ENCODE measurements around the gene RNF20. TPM values are rescaled to one million over a fixed set of nuclear protein-coding genes. Genes with fewer than 3 reads are reported as not detected.

The RNF20 gene
- total and polyA plus RNA-seq, 3 donors from 2014 or later = 36.7 to 78.0 (median 53.1) TPM

DNA sequence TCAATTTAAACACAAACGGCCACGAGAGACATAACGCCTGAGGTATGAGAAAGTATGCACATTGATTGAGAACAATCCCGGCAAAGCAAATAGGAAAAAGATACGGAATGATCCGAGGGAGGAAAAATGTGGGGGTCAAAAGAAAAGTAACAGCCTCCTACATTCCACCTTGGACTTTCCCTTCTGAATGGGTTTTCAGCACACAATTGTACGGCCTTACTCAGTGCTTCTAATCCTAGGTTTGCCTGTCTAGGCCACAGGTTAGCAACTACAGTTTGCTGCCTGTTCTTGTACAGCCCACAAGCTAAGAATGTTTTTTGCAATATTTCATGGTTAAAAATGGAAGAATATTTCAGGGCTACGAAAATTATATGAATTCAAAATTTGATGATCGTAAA, 46.2 kb upstream of the RNF20 start:
- Histone ChIP-seq H3K27me3 (no peaks in the 10 kb centered on the region), H3K4me3 (peak overlapping the region; percentile 68 to 81), H3K4me1 (no peaks in the 10 kb centered on the region), H3K9me3 (no peaks in the 10 kb centered on the region), H3K27ac (peak overlapping the region; percentile 74 to 84), H3K36me3 (ENCODE audit: low read depth, missing control alignments) (no peaks in the 10 kb centered on the region)
- no peak for DNase-seq
- intact Hi-C loops (cut with DNase I; ENCODE audit: low total_unique reads) = no loop called here
- TF ChIP-seq, protein P1, sequence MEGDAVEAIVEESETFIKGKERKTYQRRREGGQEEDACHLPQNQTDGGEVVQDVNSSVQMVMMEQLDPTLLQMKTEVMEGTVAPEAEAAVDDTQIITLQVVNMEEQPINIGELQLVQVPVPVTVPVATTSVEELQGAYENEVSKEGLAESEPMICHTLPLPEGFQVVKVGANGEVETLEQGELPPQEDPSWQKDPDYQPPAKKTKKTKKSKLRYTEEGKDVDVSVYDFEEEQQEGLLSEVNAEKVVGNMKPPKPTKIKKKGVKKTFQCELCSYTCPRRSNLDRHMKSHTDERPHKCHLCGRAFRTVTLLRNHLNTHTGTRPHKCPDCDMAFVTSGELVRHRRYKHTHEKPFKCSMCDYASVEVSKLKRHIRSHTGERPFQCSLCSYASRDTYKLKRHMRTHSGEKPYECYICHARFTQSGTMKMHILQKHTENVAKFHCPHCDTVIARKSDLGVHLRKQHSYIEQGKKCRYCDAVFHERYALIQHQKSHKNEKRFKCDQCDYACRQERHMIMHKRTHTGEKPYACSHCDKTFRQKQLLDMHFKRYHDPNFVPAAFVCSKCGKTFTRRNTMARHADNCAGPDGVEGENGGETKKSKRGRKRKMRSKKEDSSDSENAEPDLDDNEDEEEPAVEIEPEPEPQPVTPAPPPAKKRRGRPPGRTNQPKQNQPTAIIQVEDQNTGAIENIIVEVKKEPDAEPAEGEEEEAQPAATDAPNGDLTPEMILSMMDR (IDR thresholded peaks at IDR 0.05) = no peak
- no peak for TF ChIP-seq POLR2A (IDR thresholded peaks at IDR 0.05)
- WGBS, 2 donors = 24 to 30% methylated on average over 9 of the region's 9 CpGs

DNA sequence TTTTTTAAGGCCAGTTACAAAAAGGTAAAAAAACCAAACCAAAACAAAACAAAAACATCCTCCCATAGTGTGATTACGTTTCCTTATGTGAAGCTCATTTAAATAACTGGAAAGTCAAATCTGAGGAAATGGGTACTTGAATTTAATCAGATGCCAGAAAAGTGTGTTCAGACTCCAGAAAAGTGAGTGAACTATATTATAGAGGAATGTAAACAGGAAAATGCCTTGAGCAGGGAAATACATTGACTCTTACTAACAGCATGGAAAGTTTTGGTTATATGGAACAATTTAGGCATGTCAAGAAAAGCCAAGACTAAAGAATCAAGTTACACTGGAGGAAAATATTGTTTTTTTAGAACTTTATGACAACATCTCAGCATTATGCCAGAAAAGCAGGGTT, 37.8 kb upstream of the RNF20 start:
- no peak for TF ChIP-seq POLR2A (IDR thresholded peaks at IDR 0.05)
- TF ChIP-seq, protein P1 (IDR thresholded peaks at IDR 0.05) = no peak
- WGBS, 2 donors = 44 to 58% methylated on average over 1 of the region's 1 CpG
- intact Hi-C loops (cut with DNase I; ENCODE audit: low total_unique reads) = no loop called here
- Histone ChIP-seq H3K36me3 (ENCODE audit: low read depth, missing control alignments) (no peaks in the 10 kb centered on the region), H3K4me1 (peaks cover 3% of the 10 kb centered on the region), H3K9me3 (no peaks in the 10 kb centered on the region), H3K27ac (no peak overlapping the region), H3K27me3 (no peaks in the 10 kb centered on the region), H3K4me3 (no peak overlapping the region)
- no peak for DNase-seq

DNA sequence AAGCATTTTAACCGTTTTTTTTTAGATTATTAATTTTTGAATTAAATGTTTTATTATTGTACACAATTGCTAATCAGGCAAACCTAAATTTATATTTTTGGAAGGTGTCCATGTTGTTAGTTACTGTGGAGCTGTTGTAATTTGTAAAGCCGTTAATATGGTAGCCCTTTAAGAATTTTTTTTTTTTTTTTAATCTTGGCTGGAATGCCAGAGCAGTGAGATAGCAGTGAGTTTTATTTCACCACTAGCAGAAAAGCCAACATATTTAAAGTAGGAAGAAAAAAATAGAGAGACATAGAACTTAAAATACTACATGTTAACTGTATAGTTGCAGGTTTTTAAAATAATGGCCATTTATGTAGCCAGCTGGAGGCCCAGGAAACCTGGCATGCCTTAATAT, 35.3 kb upstream of the RNF20 start:
- Histone ChIP-seq H3K27me3 (no peaks in the 10 kb centered on the region), H3K36me3 (ENCODE audit: low read depth, missing control alignments) (no peaks in the 10 kb centered on the region), H3K9me3 (no peaks in the 10 kb centered on the region), H3K4me1 (peaks cover 3% of the 10 kb centered on the region), H3K27ac (no peak overlapping the region), H3K4me3 (no peak overlapping the region)
- intact Hi-C loops (cut with DNase I; ENCODE audit: low total_unique reads) = no loop called here
- TF ChIP-seq, protein P1 (IDR thresholded peaks at IDR 0.05) = no peak
- TF ChIP-seq POLR2A (IDR thresholded peaks at IDR 0.05) = no peak
- 30 to 50% methylated on average over 2 of the region's 2 CpGs for WGBS, 2 donors
- no peak for DNase-seq

DNA sequence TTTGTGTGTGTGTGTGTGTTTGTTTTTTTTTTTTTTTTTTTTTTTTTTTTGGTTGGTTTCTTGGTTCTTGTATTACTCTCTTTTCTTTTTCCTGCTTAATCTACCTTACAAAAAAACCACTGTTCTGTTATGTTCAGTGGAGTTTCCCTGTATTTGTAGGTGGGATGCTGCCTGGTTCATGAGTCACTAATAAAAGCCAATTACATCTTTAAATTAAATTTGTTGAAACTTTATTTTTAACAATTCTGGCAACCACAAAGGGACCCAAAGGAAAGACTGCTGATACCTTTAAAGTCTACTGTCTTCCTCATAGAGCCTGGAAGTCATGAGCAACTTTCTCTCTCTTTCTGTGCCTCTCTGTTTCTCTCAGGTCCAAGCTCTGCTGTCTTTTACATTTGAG, 29.5 kb upstream of the RNF20 start:
- no peaks in the 10 kb centered on the region for H3K27me3 ChIP-seq
- no peaks in the 10 kb centered on the region for H3K9me3 ChIP-seq
- H3K36me3 ChIP-seq (ENCODE audit: low read depth, missing control alignments) = no peaks in the 10 kb centered on the region
- H3K27ac ChIP-seq = no peak overlapping the region
- TF ChIP-seq POLR2A (IDR thresholded peaks at IDR 0.05) = no peak
- TF ChIP-seq, protein P1 (IDR thresholded peaks at IDR 0.05) = no peak
- no peaks in the 10 kb centered on the region for H3K4me1 ChIP-seq
- intact Hi-C loops (cut with DNase I; ENCODE audit: low total_unique reads) = no loop called here
- no peak overlapping the region for H3K4me3 ChIP-seq
- DNase-seq = no peak

DNA sequence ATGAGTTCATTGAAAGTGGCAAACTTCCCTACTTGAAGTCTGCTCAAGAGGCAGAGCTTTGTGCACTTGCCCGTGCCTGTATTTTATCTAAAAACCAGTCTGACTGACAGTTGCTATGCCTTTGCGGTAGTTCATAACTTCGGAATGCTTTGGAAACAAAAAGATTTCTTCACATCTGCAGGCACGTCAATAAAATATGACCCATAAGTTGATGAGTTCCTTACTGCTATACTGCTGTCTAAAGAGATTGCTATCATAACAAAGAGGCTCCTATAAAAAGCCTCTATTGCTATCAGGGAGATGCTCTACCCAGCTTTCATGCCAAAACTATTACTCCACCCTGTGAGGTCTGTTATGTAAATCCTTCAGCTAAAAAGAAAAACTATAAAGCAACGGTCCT, 25.4 kb upstream of the RNF20 start:
- no peak for DNase-seq
- H3K4me3 ChIP-seq = no peak overlapping the region
- H3K4me1 ChIP-seq = no peaks in the 10 kb centered on the region
- TF ChIP-seq, protein P1 (IDR thresholded peaks at IDR 0.05) = no peak
- TF ChIP-seq POLR2A (IDR thresholded peaks at IDR 0.05) = no peak
- H3K27me3 ChIP-seq = no peaks in the 10 kb centered on the region
- no peaks in the 10 kb centered on the region for H3K36me3 ChIP-seq (ENCODE audit: low read depth, missing control alignments)
- H3K9me3 ChIP-seq = no peaks in the 10 kb centered on the region
- intact Hi-C loops (cut with DNase I; ENCODE audit: low total_unique reads) = no loop called here
- 70 to 78% methylated on average over 5 of the region's 5 CpGs for WGBS, 2 donors
- no peak overlapping the region for H3K27ac ChIP-seq

Measured in testis (tissue), 3 donors.